NCI-H524 treated with DMSO at 0.1 percent for 48 hours (cell line): ENCODE results near the gene WDR26.
"Not testable (repeated sequence)": the region's sequence is repeated elsewhere in the genome, so short reads cannot be mapped to it uniquely, and the experiment has no call there.

Experiments
- DNase-seq: peaks from one replicate; lab custom pipeline; 2025; lab: John Stamatoyannopoulos, UW

The WDR26 gene

DNA sequence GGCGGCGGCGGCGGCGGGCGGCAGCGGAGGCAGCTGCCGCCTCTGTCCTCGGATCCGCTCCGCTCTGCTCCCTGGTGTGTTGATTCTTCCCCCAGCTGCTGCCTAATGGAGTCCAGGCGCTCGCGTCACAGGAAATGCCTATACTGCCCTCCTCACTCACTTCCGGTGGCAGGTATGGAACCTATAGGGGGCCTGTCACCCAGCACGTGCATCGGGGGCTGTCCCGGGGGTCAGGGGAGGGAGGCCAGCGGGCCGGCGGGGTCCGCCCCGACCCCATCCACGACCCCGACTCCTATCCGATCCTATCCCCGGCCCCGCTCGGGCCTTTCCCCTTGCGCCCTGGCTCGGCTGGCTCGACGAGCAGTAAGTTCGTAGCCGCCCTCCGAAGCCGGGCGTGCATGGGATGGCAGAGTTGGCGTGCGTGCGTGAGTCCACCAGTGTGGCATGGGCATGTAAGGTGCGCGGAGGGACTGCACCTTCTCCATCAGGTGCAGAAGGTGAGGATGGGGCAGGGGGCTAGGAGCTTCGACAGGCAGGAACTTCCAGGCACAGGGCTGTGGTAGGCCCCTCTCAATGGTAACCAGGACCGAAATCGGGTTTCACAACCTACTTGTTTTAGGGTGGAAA, at the start of gene WDR26:
Gene WDR26, minus strand, starts transcription at position 107 of the 627 bp plus-strand sequence.
- peak; percentile 30 for DNase-seq

DNA sequence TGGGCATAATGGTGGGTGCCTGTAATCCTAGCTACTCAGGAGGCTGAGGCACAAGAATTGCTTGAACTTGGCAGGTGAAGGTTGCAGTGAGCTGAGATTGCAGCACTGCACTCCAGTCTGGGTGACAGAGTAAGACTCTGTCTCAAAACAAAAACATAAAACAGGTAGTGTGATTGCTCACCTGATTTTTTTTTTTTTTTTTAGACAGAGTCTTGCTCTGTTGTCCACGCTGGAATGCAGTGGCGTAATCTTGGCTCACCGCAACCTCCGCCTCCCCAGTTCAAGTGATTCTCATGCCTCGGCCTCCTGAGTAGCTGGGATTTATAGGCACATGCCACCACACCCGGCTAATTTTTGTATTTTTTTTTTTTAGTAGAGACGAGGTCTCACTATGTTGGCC, 48.6 kb upstream of the WDR26 start:
- DNase-seq: not testable (repeated sequence)

DNA sequence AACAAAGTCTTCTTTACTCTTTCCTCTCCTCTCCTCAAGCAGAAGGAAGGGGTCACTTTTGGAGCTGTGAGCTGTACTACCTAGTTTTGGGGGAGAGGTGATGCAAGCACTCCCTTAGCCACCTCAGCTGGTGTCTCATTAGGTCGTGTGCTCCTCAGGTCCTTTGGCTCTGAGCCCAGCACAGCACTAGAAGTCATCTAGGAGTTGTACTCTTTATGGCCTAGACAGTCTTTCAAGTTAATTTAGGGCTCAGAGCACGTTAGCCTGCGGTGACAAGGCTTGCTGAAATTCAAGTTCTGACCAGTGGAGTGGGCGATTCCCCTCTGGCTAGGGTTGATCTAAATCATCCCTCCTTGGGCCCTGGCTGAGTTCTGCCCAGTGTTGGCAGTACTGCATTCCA, 48.0 kb upstream of the WDR26 start:
- no peak for DNase-seq

DNA sequence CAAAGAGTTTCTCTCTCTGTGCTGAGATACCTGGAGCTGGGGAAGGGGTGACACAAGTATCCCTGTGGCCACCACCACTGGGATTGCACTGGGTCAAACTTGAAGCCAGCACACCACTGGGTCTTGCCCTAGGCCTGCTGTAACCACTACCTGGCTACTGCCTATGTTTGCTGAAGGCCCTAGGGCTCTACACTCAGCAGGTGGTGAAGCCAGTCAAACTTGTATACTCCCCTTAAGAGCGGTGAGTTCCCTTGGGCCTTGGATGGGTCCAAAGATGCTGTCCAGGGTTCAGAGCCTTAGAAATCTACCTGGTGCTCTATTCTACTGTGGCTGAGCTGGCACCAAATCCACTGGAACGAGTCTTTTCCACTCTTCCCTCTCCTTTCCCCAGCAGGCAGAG, 47.0 kb upstream of the WDR26 start:
- DNase-seq: no peak

DNA sequence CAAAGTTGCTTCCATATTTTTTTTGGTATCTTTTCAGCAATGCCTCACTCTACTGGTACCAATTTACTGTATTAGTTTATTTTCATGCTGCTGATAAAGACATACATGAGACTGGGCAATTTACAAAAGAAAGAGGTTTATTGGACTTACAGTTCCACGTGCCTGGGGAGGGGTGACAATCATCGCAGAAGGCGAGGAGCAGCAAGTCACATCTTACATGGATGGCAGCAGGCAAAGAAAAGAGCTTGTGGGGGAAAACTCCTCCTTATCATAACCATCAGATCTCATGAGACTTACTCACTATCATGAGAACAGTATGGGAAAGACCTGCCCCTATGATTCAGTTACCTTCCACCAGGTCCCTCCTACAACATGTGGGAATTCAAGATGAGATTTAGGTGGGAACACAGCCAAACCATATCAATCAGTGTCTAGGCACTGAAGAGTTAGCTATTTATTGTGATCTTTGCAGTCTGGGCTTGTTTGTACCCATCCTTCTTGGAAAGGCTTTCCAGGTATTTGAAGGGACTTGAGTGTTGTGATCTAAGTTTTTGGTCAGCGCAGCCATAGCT, 46.4 kb upstream of the WDR26 start:
- DNase-seq: not testable (repeated sequence)

DNA sequence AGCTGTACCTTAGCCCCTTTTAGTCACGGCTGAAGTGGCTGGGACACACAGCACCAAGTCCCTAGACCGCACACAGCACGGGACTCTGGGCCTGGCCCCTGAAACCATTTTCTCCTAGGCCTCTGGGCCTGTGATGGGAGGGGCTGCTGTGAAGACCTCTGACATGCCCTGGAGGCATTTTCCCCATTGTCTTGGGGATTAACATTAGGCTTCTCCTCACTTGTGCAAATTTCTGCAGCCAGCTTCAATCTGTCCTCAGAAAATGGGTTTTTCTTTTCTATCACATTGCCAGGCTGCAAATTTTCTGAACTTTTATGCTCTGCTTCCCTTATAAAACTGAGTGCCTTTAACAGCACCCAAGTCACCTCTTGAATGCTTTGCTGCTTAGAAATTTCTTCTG, 45.6 kb upstream of the WDR26 start:
- DNase-seq: not testable (repeated sequence)

DNA sequence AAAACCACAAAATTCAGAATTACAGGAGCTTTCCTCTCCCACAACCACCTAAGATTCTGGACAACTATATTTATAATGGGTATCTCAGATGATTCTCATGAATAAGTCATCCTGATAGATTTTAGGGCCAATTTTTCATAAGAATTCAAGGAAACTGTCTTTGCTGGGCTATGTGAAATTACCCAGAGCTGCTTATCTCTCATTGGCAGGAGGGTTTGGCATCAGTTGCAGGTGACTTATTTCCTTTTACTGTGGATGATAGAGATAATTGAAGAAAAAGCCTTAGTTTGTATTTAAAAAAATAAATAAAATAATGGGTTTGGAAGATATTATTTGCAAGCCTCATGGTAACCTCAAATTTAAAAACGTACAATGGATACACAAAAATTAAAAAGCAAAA, 38.2 kb upstream of the WDR26 start:
- DNase-seq: no peak

DNA sequence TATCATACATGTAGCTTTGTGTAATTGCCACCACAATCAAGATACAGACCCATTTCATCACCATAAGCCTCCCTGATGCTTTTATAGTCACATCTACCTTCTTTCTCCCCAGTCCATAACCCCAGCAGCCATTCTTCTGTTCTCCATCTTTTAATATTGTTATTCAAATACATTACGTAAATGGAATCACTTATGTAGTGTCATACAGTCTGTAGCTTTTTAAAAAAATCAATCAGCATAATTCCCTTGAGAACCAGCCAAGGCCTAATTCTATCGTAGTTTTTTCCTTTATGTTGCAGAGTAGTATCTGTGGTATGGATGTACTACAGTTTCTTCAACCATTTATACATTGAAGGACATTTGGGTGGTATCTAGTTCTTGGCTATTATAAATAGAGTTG, 31.6 kb upstream of the WDR26 start:
- DNase-seq: no peak

DNA sequence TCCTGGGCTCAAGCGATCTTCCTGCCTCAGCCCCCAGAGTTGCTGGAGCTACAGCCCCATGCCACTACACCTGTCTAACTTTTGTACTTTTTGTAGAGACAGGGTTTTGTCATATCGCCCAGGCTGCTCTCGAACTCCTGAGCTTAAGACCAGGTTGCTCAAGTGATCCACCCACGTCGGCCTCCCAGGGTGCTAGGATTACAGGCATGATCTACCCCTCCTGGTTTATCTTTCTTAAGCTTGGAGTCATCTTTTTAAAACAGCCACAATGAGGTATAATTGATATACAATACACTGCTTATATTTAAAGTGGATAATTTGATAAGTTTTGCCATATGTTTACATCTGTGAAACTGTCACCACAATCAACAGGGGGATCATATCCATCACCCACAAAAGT, 25.4 kb upstream of the WDR26 start:
- no peak for DNase-seq

DNA sequence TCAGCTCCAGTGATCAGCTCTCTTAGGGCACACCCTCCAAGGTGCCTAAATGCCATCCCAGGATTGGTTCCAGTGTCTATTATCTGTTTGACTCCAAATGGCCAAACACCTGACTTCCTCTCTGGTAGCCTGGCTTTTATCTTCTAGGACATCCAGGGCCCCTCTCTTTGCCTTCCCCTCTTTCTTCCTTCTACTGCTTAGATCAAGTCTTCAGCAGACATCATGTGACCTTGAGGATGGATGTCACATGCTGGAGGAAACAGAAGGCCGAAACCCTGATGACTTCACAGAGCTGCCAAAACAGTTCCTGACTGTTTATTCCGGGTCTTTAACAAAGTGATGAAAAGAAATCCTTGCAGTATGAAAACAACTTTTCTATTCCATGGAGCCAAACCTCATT, 24.4 kb upstream of the WDR26 start:
- DNase-seq: no peak

DNA sequence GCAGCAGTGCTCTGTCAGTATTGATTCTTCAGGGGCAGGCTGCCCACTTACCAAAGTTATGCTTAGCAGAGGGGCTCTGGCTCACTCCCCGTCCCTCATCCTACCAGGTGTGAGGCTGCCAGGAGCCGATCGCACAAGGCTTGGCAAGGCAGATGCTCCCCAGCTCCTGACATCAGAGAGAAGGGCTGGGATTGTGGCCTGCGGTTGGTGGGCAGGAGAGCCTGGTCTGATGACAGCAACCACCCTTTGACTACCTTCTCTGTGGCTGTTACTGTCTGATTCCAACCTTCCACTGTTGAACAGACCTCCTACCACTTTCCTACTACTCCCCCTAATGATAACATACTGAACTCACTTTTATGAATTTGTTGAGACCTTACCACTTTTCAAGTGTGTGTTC, 23.7 kb upstream of the WDR26 start:
- no peak for DNase-seq

DNA sequence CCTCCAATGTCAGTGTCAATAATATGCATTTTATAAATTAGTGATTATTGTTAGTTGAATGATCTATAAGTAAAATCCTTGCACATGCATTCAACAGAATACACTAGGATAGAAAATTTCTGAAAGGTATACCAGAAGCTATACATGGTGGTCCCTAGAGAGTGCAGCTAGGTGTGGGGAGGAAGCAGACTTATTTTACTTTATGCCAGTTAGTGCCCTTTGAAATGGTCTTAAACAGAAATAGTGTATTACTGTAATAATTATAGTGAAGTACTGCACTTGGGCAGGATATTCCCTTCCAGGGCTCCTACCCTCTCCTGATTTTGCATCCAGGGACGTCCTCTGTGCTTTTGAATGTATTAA, 23.2 kb upstream of the WDR26 start:
- no peak for DNase-seq

DNA sequence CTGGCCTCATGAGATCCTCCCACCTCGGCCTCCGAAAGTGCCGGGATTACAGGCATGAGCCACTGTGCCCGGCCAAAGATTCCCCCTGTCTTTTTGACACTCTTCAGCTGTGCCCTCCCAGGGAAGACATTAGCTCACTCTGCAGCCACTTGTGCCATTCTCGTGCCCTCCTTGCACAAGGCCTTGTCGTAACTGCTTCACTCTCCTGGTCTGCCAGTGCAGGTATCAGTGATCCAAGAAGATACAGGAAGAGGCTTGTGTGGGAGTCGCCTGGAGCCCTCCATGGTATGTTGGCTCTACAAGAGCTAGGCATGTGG, 22.0 kb upstream of the WDR26 start:
- no peak for DNase-seq

DNA sequence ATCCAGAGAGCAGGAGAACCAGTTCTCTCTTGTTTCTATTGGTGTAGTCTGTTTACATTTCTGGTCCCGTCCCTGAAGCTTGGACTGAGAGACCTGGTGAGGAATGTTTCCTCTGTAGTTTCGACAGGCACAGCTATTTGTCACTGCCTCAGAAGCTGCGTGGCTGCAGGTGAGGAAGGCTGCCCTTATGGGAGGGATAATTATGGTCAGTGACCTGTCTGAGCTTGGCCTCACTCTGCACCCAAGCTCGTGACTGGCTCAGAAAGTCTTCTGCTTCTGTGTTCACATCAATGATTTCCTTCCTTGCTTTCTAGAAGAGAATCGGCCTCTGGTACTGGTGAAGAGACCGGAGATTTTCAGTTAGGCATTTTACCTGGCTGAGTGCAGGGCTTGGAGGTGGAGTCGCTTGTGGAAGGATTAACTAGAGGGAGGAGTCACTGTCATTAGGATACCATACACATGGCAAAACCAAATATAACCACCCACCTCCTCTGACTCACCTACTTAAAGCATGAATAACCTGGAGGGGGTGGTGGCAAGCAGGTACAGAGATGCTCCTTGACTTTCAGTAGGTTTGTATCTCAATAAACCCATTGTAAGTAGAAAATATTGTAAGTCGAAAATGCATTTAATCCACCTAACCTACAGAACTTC, 19.9 kb upstream of the WDR26 start:
- DNase-seq: no peak

DNA sequence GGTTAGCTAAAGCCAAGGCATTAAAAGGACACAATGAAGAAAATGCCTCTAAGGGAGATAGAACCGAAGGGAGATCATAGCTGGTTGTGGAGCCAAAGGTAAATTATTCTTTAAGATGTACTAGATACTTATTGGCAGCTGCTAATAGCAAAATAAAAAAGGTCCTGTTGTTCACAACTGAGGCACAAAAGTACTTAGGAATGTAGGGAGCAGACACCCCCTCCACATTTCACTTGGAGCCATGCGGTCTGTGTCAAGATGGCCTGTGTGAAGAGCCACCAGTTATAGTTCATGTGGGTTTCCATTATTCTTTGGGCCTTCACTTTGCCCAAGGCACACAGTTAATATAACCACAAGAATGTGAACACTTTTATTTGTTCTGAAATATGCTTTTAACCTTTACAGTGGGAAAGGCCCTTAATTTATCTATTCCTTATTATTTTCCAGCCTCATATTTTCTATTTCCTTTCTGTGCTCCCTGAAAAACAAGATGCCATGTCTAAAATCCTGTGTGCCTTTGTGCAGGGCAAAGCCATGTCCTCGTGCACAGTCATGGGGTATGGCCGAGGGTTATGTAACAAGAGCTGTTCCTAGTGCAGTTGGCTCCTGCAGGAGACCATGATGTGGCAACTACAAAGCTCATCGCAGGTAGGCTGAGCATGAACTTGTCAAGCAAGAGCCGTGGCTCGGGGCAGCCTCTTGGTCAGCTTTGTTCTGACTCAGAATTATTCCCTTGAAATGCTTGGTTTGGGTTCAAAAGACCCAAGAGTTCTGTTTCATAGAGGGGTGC, 16.2 kb upstream of the WDR26 start:
- DNase-seq: no peak

DNA sequence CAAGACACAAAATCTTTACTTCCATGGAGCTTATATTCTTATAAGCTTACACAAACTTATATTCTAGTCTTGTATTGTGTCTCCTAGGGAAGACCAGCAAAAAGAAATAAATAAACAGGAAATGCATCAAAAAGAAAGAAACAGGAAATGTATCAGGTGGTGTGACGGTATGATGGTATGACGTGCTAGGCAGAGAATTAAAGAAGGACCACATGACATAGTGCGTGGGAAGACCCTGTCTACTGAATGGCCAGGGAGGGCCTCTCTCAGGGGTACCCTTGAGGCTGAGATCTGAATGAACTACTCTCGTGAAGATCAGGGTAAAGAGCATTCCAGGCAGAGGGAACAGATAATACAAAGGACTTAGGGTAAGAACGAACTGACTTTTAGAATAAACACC, 15.6 kb upstream of the WDR26 start:
- DNase-seq: no peak

DNA sequence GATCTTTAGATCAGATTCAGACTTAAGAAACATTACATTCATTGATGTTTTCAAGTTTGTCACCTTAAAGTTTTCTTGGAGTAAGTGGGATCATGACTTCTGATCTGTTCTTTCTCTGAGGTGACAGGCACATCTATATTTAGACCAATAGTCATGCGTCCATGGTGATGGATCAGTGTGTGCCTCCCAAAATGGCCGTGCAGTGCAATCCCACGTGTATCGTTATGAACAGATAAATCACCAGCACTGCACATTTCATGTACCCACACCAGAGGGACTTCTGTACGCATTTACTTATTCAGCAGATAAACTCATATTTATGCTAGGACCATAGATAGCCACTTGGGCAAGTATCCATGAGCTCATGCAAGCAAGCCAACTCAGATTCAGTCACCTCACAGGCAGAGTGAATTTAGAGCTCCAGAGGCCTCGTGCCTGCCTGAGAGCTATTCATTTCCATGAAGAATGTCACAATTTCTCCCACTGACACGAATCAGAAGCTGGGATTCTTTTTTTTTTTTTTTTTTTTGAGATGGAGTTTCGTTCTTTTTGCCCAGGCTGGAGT, 13.9 kb upstream of the WDR26 start:
- no peak for DNase-seq

DNA sequence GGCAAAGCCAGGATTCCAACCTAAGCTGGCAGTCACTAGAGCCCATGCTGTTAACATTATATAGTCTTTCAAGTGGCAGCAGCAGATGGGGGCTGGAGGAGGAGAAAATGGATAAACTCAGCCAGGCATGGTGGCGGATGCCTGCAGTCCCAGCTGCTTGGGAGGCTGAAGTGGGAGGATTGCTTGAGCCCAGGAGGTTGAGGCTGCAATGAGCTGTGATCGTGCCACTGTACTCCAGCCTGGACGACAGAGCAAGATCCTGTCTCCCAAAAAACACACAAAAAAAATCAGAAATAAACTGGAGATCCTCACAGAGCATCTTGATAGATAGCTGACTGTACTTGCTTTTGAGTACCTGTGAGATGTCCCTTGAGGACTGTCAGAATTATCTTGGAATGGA, 13.4 kb upstream of the WDR26 start:
- DNase-seq: no peak

DNA sequence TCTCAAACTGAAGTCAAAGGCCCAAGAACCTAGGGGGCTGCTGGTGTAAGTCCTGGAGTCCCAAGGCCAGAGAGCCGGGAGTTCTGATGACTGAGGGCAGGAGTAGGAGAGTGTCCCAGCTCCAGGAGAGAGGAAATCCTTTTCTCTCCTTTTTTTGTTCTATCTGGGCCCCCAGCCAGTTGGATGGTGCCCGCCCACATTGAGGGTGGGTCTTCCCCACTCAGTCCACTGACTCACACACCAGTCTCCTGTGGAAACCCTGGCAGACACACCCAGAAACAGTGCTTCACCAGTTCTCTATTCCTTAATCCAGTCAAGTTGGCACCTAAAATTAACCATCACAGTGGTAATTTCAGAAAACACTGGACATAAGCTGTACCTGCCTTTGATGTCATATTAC, 12.7 kb upstream of the WDR26 start:
- no peak for DNase-seq

DNA sequence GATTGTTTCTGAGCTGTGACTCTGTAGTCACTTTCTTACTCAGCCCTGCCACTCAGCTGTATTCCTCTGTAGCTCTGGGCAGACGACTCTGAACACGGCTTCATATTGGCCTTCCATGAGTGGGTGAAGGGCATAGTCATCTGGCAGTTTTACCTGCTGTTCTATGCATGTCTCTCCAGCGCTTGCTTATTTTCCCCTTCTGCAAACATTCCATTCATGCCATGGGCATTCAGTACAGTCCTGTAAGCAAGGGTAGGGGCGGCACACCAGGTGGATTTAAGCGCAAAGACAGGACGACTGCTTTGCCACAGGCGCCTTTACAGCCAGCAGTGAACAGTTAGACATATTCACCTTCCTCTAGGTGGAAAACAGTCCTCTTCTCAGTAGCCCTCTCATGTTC, 4.4 kb upstream of the WDR26 start:
- DNase-seq: no peak

DNA sequence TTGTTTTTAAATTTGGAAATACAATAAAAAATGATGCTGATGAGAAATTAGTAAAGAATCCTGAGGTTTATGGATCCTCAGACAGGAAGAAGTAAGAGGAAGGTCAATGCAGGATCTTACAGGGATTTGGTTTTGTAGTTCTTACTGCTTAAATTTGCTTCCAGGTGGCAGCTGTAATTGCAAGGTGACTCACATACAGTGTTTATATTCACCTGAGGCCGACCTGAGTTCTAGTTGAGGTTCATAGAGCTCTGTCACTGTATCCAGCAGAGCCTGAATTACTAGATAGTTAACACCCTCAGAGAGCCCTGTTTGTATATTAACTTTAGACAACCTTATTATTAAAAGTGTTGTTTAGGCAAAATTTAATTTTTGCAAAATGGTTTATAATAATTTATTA, 1.4 kb upstream of the WDR26 start:
- DNase-seq: no peak

DNA sequence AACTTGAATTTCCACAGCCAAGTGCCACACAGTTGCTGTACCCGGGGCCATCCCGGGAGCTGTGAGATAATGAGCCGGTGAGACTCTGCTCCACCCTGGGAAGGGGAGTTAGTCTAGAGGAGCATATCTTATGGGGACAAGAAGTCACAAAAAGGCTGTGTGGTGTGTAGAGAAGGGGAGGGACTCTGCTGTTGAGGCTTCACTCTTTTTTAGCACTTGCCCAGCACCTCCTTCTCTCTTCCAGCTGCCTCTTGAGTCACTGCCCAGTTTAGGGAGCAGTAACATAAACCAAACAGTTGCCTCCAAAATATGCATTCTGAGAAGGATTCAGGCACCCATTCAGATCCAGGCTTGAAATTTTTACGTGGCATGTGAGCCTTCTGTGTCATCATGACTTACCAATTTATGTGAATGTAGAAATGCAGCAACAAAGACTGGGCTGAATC, 744 bp upstream of the WDR26 start:
- no peak for DNase-seq
